Activated T-cell treated with anti-CD3 and anti-CD28 coated beads for 24 hours (primary cell): Measurements from ENCODE around the gene DXO.
"Not testable (repeated sequence)": the region's sequence is repeated elsewhere in the genome, so short reads cannot be mapped to it uniquely, and the experiment has no call there.

Source experiments
- DNase-seq: peaks from one replicate; pipeline ENCODE4 v3.0.0-alpha.2; 2020; ENCODE audit warnings: low read depth

DXO gene

GRCh38 chr6:31971993-31972708 is at the start of gene DXO:
TSS of gene DXO (minus strand) at chr6:31972138. CDS start at chr6:31971675, 463 bp downstream.
- peak; percentile 94 for DNase-seq

DNA sequence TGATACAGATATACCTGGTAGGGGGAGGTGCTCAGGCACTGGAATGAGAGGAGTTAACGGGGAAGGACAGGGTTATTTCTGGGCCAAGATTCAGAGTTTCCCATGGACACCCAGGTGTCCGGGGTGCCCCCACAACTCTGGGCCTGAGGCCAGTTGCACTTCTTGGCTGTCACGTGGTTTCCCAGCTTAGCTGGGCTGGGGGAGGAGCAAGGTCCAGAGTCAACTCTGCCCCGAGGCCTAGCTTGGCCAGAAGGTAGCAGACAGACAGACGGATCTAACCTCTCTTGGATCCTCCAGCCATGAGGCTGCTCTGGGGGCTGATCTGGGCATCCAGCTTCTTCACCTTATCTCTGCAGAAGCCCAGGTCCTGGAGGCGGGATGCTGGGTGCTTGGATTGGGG is 42.6 kb upstream of the DXO start, which contains the start of gene C4B:
Gene C4B, plus strand, starts transcription at position 249 of the 400 bp plus-strand sequence. Its CDS starts 51 bp downstream, at position 300.
- not testable (repeated sequence) for DNase-seq

GRCh38 chr6:32013738-32014137 is 41.8 kb upstream of the DXO start:
- not testable (repeated sequence) for DNase-seq

DNA sequence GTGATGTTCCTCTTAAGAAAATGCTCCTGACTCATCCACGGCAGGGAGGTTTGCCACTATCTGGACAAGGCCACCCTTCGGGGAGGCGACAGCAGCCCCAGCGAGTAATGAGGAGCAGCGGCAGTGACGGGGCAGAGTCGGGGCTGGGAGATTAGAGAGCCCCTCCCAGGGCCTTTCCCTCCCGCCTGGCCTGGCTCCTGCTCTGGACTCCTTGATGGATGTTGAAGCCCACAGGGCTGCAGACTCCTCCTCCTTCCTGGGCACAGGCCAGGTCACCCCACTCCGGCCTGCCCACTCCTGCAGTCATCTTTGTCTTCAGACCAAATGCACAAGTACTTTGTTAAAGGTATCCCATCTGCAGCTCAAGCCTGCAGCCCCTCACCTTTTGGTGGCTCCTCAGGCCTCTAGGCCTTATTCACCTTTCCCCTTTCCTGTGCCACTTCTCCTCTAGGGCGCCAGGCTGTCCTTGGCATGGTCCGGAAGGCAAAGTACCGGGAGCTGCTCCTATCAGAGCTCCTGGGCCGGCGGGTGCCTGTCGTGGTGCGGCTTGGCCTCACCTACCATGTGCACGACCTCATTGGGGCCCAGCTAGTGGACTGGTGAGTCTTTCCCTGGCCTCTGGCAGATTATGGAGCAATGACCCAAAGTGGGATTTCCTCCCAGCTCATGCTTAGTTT is 41.1 kb upstream of the DXO start:
- DNase-seq, result not testable (repeated sequence)

DNA sequence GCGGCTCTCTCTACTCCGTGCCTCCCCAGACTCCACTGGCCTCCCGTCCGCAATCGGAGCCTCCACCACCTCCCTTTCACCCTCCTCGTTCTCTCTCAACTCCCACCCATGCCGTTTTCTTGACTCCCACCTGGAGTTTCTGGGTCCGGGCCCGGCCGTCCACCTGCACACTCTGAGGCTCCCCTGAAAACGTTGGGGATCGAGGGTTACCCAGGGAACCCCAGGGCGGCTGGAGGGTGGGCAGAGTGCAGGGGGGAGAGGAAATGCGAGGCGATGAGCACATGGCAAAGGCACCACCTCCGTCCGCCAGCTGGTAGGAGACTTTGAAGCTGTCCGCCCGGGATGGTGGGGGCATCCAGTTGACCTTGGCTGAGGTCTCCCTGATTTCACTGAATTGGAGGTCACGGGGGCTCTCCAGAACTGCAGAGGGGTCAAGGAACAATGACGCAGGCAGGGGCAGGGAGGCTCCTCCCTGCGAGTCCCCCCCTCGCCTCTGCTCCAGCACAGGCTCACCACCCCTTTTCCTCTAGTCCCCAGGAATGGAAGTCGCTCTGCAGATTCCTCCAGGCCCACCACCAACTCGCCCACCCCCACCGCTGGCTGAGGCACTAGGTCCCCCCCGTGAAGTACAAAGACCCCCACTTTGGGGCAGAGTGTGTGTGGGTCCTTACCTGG is 39.1 kb upstream of the DXO start:
- not testable (repeated sequence) for DNase-seq

- DNase-seq, result not testable (repeated sequence)
These were observed 37.6 kb upstream of the DXO start for GRCh38 chr6:32009537-32009936.

DNA sequence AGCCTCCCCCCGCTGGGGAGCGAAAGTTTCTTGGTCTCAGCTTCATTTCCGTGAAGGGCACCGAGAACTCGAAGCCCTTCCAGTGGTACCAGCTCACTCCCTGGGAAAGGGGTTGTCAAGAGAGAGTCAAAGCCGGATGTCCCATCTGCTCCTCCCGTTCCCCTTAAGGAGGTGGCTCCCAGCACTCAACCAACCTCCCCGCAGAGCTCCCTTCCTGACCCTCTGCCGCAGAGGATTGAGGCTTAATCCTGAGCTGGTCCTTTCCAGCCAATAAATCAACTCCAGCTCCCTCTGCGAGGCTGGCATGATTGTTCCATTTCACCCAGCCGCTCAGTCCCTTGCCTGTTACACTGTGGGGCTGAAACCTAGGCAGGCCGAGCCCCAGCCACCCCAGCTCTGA is 36.7 kb upstream of the DXO start:
- not testable (repeated sequence) for DNase-seq

DNA sequence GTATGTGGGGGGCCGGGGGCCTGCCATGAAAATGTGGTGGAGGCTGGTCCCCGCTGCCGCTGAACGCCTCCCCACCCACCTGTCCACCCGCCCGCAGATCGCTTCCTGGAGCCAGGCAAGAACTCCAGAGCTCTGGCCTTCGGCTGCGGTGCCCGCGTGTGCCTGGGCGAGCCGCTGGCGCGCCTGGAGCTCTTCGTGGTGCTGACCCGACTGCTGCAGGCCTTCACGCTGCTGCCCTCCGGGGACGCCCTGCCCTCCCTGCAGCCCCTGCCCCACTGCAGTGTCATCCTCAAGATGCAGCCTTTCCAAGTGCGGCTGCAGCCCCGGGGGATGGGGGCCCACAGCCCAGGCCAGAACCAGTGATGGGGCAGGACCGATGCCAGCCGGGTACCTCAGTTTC is 36.1 kb upstream of the DXO start:
- DNase-seq, result not testable (repeated sequence)

GRCh38 chr6:32007086-32007485 is 35.1 kb upstream of the DXO start:
- DNase-seq, result not testable (repeated sequence)

DNA sequence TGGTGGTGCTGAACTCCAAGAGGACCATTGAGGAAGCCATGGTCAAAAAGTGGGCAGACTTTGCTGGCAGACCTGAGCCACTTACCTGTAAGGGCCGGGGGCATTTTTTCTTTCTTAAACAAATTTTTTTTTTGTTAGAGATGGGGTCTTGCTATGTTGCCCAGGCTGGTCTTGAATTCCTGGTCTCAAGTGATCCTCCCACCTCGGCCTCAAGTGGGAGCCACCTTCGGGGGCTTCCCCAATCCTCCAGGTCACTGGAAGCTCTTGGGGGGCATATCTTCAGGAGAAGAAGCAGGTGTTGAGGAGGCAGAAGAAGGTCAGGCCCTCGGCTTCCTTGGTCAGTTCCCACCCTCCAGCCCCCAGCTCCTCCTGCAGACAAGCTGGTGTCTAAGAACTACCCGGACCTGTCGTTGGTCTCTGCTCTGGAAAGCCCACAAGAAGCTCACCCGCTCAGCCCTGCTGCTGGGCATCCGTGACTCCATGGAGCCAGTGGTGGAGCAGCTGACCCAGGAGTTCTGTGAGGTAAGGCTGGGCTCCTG is 34.1 kb upstream of the DXO start:
- DNase-seq, result not testable (repeated sequence)

DNA sequence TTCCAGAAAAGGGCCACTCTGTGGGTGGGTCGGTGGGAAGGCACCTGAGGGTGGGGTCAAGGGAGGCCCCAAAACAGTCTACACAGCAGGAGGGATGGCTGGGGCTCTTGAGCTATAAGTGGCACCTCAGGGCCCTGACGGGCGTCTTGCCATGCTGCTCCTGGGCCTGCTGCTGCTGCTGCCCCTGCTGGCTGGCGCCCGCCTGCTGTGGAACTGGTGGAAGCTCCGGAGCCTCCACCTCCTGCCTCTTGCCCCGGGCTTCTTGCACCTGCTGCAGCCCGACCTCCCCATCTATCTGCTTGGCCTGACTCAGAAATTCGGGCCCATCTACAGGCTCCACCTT is 33.6 kb upstream of the DXO start:
- not testable (repeated sequence) for DNase-seq

- not testable (repeated sequence) for DNase-seq
These were observed 33.1 kb upstream of the DXO start for GRCh38 chr6:32004864-32005537.

GRCh38 chr6:32004393-32004792 is 32.5 kb upstream of the DXO start:
- DNase-seq, result not testable (repeated sequence)

GRCh38 chr6:32003301-32003700 is 31.4 kb upstream of the DXO start:
- DNase-seq, result not testable (repeated sequence)

DNA sequence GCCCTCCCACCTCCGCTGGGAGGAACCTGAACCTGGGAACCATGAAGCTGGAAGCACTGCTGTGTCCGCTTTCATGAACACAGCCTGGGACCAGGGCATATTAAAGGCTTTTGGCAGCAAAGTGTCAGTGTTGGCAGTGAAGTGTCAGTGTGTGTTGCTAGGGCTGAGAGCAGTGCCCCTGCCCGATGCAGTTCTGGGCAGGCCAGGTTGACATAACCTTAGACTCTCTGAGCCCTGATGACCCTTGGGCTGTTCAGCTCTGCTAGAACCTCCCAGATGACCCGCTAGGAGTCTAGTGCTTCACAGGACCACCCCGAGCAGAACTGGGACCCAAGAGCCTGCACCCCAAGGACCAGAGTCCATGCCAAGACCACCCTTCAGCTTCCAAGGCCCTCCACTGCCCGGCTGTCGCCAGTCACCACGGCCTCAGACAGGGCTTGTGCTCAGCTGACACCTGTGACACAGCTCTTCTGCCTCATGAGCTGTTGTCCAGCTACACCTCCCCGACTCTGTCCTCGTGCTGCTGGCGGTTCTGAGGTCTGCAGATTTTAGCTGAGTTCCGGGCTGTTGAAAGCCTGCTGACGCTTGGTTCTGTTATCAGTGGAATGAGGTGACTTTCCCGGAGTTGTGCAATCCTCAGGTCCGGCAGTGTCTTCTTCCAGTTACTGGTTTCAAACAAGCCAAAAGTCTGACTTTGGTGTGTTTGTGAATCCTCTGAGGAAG is 30.8 kb upstream of the DXO start:
- DNase-seq, result not testable (repeated sequence)

DNA sequence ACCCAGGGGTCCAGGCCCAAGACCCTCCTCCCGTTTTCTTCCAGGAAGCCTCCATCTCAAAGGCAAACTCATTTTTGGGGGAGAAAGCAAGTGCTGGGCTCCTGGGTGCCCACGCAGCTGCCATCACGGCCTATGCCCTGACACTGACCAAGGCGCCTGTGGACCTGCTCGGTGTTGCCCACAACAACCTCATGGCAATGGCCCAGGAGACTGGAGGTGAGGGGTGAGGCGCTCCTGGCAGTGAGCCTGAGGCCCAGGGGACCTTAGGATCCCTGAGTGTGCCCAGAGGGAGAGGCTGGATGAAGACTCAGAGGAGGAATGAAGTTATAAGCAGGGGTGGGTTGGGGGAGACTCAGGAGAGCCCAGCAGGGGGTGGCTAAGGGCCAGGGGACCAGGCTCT is 24.4 kb upstream of the DXO start:
- not testable (repeated sequence) for DNase-seq

DNA sequence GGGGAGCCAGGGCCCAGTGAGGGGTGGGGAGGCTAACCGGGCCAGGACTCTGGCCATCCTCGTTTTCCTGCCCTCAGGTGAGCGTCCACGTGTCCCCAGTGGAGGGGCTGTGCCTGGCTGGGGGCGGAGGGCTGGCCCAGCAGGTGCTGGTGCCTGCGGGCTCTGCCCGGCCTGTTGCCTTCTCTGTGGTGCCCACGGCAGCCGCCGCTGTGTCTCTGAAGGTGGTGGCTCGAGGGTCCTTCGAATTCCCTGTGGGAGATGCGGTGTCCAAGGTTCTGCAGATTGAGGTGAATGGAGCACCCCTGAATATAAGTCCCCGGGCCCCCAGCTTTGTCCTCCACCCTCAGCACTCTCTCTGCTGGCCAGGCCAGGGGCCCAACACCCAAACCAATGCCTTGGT is 22.5 kb upstream of the DXO start:
- DNase-seq, result not testable (repeated sequence)

GRCh38 chr6:31989363-31989762 is 17.4 kb upstream of the DXO start:
- not testable (repeated sequence) for DNase-seq

GRCh38 chr6:31981744-31982143 is 9.8 kb upstream of the DXO start, which contains the start of gene C4A:
TSS of gene C4A (plus strand) at chr6:31982057. CDS start at chr6:31982108, 51 bp downstream.
- DNase-seq, result not testable (repeated sequence)

GRCh38 chr6:31980998-31981397 is 9.1 kb upstream of the DXO start:
- not testable (repeated sequence) for DNase-seq
